Measurements from ENCODE around the gene RABGAP1L.

Gene RABGAP1L

DNA sequence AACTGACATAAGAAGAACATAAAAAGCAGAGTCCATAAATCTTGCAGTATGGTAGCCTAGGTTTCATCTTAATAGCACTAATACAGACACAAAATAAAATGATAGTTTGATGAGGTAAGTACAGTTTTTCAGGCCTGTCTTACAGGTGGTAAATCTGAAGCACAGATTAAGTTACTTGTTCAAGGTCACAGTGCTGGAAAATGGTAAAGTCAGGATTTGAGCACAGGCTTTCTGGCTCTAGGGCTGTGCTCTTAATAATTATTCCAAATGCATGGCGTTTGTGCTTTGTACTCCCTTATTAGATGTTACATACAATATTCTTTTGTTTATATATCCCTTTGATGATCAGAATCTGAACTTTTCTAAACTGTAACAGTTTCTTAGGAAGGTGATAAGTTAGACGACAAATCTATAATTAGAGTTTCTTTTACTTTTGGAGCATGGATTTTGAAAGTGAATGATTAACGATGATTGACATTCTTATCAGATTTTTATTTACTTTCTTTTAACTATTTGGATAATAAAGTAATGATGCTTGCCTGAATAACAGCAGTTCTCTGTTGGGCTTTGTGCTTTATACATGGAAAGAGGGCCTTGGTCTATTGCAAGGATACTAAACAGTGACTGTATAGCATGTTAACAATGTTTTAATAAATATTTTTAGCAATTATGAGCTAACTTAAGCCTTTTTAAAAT, 738.9 kb downstream of the RABGAP1L start:
- DNase-seq = no peak

DNA sequence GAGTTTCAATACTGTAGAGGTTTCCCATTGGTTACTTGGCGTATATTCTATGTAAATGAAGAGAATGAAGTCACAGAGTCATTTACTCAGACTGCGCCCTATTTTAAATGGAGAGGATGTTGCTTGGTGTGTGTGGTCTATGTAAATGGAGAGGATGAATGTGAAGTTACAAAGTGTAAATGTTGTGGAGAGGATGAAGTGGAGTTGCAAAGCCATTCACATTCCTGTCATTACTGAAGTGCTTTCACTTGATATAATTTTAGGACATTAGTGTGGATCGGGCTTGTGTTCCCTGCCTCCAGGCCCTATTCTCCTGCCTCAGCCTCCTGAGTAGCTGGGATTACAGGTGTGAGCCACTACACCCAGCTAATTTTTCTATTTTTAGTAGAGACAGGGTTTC, 741.0 kb downstream of the RABGAP1L start:
- DNase-seq = no peak

- no peak for DNase-seq
These were observed 743.3 kb downstream of the RABGAP1L start for GRCh38 chr1:174902531-174903099.

GRCh38 chr1:174911606-174912005, 752.3 kb downstream of the RABGAP1L start:
- no peak for DNase-seq

DNA sequence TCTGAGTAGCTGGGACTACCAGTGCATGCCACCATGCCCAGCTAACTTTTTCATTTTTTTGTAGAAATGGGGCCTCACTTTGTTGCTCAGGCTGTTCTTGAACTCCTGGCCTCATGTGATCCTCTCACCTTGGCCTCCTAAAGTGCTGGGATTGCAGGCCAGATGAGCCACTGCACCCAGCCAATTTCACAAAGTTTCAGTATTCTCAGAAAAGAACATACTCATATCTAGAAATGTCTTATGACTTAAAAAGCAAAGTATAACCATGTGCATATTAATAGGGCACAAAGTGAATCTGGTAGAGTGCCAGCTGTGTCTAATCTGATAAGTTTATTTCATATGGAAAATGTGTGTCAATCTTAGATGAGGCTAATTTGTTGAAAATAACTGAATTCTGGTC, 752.9 kb downstream of the RABGAP1L start:
- no peak for DNase-seq

DNA sequence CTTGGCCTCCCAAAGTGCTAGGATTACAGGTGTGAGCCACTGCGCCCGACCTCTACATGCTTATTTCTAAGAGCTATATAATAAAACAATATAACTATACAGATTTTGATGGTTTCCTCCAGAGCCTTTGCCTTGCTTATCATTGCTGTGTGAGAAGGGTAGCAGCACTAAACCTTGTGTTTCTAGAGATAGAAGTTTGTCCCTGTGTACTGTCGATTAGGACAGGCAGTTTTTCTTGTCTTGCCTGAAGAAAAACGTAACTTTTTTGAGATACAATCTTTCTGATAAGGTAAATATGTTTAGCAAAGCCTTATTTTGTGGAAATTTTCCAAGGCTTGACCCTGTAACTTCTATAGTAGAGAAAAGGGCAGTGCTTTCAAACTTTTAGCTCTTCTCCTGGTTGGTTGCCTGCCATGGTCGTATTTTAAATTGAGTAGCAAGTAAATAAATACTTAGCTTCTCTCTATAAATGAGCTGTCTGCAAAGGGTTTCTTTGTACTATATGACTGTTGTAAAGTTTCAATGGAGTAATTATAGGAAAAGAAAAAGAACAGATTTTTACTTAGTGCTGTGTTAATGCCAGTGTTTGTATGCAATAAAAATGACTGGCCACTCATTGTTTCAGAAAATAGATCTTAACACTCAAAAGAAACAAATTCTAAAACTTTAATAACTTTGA, 754.0 kb downstream of the RABGAP1L start:
- no peak for DNase-seq

DNA sequence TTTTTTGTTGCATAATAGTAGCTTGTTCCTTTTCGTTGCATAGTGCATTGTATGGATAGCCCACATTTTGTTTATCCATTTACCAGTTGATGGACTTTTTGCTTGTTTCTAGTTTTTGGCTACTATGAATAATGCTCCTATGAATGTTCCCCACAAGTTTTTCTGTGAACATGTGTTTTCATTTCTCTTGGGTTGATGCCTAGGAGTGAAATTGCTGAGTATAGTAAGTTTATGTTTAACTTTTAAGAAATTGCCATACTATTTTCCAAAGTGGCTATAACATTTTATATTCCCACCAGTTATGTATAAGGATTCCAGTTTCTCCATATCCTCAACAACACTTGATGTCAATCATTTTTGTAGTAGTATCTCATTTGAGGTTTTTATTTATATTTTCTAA, 755.7 kb downstream of the RABGAP1L start:
- DNase-seq = no peak

- peak; percentile 18 to 22 for DNase-seq
These were observed 757.5 kb downstream of the RABGAP1L start for GRCh38 chr1:174916846-174917245.

GRCh38 chr1:174920093-174920492, 760.8 kb downstream of the RABGAP1L start:
- no peak for DNase-seq

GRCh38 chr1:174922121-174922520, 762.8 kb downstream of the RABGAP1L start:
- DNase-seq = no peak

GRCh38 chr1:174923820-174924219, 764.5 kb downstream of the RABGAP1L start:
- DNase-seq = no peak

GRCh38 chr1:174928541-174928940, 769.2 kb downstream of the RABGAP1L start:
- no peak for DNase-seq

DNA sequence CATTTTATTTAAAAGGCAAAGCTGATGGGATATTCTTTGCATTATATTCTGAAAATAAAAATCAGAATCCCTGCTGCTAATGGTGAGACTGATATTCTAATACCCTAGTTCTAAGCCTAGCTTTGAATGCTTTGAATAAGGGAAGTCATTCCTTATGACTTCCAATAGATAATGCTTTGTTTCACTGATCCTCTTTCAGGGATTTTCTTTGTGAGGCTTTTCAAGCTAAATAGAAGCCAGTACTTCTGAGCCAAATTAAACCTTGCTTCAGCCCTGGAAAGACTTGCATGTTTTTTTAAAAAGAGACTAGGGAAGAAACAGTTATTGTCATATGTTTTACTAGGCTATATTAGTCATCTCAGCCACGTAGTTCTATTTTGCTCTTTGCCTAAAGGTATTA, 771.9 kb downstream of the RABGAP1L start:
- DNase-seq = no peak

DNA sequence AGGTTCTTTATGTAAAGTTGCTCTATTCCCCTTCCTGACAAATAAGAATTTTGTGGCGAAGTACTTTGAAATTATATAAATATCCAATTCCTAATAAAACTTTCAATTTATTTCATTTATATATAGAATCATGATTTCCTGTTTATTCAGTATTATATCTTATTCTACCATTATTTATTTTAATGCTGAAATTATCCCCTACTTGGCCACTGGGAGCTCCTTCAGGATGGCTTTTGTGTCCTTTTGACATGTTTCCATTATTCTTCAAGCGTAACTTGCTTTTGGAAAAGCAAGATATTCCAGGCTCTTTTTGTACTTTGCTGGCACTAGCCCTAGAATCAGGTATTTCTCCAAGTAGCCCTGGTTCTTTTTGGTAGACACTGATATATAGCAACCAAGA, 773.3 kb downstream of the RABGAP1L start:
- no peak for DNase-seq

- no peak for DNase-seq
These were observed 776.8 kb downstream of the RABGAP1L start for GRCh38 chr1:174935961-174936727.

GRCh38 chr1:174938281-174939007, 779.1 kb downstream of the RABGAP1L start:
- peak; percentile 53 to 71 for DNase-seq

DNA sequence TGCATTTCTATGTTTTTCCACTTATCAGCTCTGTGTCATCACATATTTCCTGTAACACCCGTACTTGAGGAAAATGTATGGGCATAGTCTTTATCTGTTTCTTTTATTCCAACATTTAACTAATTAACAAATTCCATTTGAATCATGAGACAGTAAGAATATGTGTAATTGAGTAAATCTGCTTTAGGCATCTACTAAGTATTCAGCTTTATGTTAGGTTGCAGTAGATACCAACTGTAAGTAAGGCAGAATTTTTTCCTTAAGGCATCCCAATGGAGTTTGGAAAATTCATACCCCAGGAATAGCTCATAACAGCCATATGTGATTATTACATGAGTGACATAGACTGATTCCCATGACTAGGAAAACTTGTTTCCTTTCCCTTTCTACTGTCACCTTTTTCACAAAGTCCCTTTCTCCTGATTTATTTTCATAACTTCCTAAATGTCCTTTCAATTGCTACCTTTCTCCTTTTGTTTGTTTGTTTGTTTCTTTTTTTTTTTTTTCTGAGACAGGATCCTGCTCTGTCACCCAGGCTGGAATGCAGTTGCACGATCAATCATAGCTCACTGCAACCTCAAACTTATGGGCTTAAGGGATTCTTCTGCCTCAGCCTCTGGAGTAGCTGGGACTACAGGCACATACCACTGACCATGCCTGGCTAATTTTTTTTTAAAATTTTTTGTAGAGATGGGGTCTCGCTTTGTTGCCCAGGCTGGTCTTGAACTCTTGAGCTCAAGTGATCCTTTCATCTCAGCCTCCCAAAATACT, 780.6 kb downstream of the RABGAP1L start:
- no peak for DNase-seq

GRCh38 chr1:174940646-174941175, 781.4 kb downstream of the RABGAP1L start:
- DNase-seq = no peak

DNA sequence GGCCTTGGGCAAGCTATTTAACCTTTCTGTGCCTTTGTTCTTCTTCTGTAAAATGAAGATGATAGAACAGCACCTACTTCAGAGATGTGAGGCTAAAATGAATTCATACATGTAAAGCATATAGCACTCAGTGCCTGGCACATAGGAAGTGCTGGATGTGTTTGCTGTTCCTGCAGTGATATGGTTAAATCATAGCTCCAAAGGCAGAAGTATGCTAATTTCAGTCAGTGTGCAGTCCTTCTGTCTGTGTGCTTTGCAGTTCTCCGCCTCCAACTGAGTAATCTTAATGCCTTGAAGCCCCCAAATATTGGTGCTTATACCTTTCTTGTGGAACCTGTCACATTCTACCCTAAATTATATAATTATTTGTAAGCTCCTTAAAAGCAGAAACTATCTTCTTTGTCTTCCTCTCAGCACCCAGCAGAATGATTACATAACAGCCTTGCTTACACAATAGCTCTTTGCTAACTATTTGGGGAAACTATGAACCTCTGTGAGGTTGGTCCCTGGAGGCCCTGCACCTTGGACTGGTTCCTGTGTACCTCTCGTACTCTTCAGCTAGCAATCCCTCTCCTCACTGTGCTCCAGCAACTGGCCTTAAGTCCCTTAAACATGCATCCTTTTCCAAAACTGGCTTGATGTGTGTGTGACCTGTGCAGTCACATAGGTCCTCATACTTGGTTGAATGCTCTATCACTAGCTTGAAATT, 783.4 kb downstream of the RABGAP1L start:
- DNase-seq = peak; percentile 82 to 96

DNA sequence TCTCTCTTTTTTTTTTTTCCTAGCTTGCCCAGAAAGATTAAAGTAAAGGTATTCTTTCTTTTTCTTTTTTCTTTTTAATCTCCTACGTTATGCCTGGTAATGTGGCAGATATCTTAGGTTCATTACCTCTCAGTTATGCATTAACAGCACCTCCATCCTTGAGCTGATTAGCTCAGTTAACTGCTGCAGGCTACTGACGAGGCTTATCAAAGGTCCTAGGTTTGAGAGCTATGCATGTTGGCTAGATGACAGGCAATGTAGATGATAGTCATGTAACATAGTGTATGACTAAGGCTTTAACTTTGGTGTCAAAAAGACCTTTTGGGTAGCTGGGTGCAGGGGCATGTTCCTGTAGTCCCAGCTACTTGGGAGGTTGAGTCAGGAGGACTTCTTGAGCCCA, 786.7 kb downstream of the RABGAP1L start:
- DNase-seq = no peak

DNA sequence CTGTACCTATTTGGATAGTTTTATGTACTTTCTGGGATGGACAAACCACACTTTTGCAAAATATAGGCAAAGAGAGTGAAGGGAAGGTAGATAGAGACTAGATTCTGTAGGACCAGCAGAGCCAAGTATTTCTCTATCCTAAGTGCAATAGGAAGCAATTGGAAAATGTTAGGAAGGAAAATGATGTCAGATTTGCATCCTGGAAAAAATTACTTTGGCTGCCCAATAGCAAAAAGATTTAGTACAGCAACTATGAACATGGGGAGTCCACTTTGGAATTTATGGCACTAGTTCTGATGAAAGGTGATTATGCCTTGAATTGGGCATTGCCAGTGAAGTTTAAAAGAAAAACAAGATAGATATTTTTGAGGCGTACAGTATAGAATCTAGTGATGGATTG, 789.7 kb downstream of the RABGAP1L start:
- no peak for DNase-seq

Data from inflammatory macrophage (primary cell).